ENCODE data around the gene EFCAB12. TPM values are rescaled to one million over a fixed set of nuclear protein-coding genes. Genes with fewer than 3 reads are reported as not detected.

The EFCAB12 gene
- total RNA-seq, 1 donor from 2014 or later: 0.61 TPM

DNA sequence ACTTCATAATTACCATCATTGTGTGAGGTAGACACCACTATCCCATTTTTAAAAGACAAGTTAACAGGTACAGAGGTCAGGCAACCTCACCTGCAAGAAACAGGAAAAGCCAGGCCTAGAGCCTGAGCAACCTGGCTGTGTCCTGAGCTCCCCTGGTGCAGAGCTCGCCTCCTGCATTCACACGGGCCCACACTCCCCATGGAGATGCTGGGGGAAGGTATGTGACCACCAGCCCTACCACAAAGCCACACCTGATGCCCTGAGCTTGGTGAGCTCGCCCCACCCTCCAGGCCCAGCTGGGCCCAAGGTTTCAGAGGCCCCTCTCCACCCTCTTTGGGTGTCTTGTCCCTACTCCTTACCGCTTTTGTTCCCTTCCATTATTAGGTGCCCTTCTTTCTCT, 1.2 kb upstream of the EFCAB12 start:
- Mint-ChIP-seq H3K4me3 (ENCODE audit: unreplicated experiment) (no peak overlapping the region), H3K4me1 (ENCODE audit: low read depth, unreplicated experiment) (peaks cover 11% of the 10 kb centered on the region), H3K36me3 (ENCODE audit: unreplicated experiment) (no peaks in the 10 kb centered on the region), H3K27me3 (ENCODE audit: unreplicated experiment) (peaks cover 8% of the 10 kb centered on the region), H3K9me3 (ENCODE audit: unreplicated experiment) (no peaks in the 10 kb centered on the region), H3K27ac (ENCODE audit: unreplicated experiment) (no peak overlapping the region)
- no peak for TF ChIP-seq CTCF (IDR thresholded peaks at IDR 0.05; ENCODE audit: partially characterized antibody, unreplicated experiment)
- no peak for DNase-seq

- no peaks in the 10 kb centered on the region for H3K36me3 Mint-ChIP-seq (ENCODE audit: unreplicated experiment)
- peak overlapping the region; percentile 91 for H3K4me3 Mint-ChIP-seq (ENCODE audit: unreplicated experiment)
- peaks cover 8% of the 10 kb centered on the region for H3K27me3 Mint-ChIP-seq (ENCODE audit: unreplicated experiment)
- no peak for TF ChIP-seq CTCF (IDR thresholded peaks at IDR 0.05; ENCODE audit: partially characterized antibody, unreplicated experiment)
- no peak for DNase-seq
- H3K9me3 Mint-ChIP-seq (ENCODE audit: unreplicated experiment): no peaks in the 10 kb centered on the region
- H3K4me1 Mint-ChIP-seq (ENCODE audit: low read depth, unreplicated experiment): peaks cover 11% of the 10 kb centered on the region
- H3K27ac Mint-ChIP-seq (ENCODE audit: unreplicated experiment): peak overlapping the region; percentile 44
Observed at GRCh38 chr3:129429080-129429451, 630 bp upstream of the EFCAB12 start.

DNA sequence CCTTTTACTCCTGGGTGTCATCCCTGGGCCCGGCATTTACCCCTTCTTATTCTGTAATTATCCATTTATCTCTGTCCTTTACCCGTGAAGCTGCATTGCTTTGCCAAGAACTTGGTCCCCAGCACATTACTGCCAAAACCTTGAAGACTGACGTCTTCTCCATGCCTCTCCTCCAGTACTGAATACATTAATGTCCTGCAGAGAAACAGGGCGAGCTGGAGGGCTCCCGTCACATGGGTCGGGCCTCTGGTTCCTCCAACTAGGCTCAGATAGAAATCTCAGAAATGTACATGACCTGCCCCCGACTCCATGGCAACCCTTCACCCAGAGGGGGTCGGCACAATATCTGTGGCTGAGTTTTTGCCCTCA, 445 bp downstream of the EFCAB12 start:
- H3K27me3 Mint-ChIP-seq (ENCODE audit: unreplicated experiment): peaks cover 8% of the 10 kb centered on the region
- H3K4me3 Mint-ChIP-seq (ENCODE audit: unreplicated experiment): peak overlapping the region; percentile 91
- no peak for DNase-seq
- no peak for TF ChIP-seq CTCF (IDR thresholded peaks at IDR 0.05; ENCODE audit: partially characterized antibody, unreplicated experiment)
- no peak overlapping the region for H3K27ac Mint-ChIP-seq (ENCODE audit: unreplicated experiment)
- H3K9me3 Mint-ChIP-seq (ENCODE audit: unreplicated experiment): no peaks in the 10 kb centered on the region
- no peaks in the 10 kb centered on the region for H3K36me3 Mint-ChIP-seq (ENCODE audit: unreplicated experiment)
- H3K4me1 Mint-ChIP-seq (ENCODE audit: low read depth, unreplicated experiment): peaks cover 11% of the 10 kb centered on the region

- Mint-ChIP-seq H3K27me3 (ENCODE audit: unreplicated experiment) (peaks cover 10% of the 10 kb centered on the region), H3K4me1 (ENCODE audit: low read depth, unreplicated experiment) (peaks cover 11% of the 10 kb centered on the region), H3K9me3 (ENCODE audit: unreplicated experiment) (peaks cover 2% of the 10 kb centered on the region), H3K36me3 (ENCODE audit: unreplicated experiment) (no peaks in the 10 kb centered on the region), H3K27ac (ENCODE audit: unreplicated experiment) (no peak overlapping the region), H3K4me3 (ENCODE audit: unreplicated experiment) (no peak overlapping the region)
- DNase-seq: no peak
- no peak for TF ChIP-seq CTCF (IDR thresholded peaks at IDR 0.05; ENCODE audit: partially characterized antibody, unreplicated experiment)
Observed at GRCh38 chr3:129425619-129426018, 2.8 kb downstream of the EFCAB12 start.

DNA sequence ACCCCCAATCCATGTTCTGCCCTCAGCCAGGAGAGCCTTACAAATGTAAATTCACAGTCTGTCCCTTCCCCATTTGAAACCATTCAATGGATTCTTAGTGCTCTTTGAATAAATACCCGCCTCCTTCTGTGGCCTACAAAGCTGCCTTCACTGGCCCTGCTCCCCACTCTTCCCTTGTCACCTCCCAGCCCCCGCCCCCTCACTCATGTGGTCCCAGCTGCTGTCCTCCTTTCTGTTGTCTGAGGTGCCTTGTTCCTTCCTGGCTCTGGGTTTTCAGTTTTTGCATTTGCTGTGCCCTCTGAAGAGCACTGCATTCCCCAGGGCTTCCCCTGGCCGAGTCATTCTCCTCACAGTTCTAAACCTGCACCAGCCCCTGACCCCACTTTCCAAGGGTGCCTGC, 3.2 kb downstream of the EFCAB12 start:
- no peak overlapping the region for H3K4me3 Mint-ChIP-seq (ENCODE audit: unreplicated experiment)
- DNase-seq: no peak

More for the DNA sequence above, 3.2 kb downstream of the EFCAB12 start:
- Mint-ChIP-seq H3K36me3 (ENCODE audit: unreplicated experiment) (no peaks in the 10 kb centered on the region), H3K27ac (ENCODE audit: unreplicated experiment) (no peak overlapping the region), H3K9me3 (ENCODE audit: unreplicated experiment) (peaks cover 2% of the 10 kb centered on the region), H3K27me3 (ENCODE audit: unreplicated experiment) (peaks cover 10% of the 10 kb centered on the region), H3K4me1 (ENCODE audit: low read depth, unreplicated experiment) (peaks cover 11% of the 10 kb centered on the region)
- no peak for TF ChIP-seq CTCF (IDR thresholded peaks at IDR 0.05; ENCODE audit: partially characterized antibody, unreplicated experiment)

Data from glutamatergic neuron (in vitro differentiated cells).